ENCODE results near the gene CLDN14. TPM values are rescaled to one million over a fixed set of nuclear protein-coding genes. Genes with fewer than 3 reads are reported as not detected.
A peak's percentile ranks its signal among the peaks of the same experiment; 100 is the strongest.

The CLDN14 gene
- total RNA-seq, 1 donor from 2014 or later: 0.66 TPM

DNA sequence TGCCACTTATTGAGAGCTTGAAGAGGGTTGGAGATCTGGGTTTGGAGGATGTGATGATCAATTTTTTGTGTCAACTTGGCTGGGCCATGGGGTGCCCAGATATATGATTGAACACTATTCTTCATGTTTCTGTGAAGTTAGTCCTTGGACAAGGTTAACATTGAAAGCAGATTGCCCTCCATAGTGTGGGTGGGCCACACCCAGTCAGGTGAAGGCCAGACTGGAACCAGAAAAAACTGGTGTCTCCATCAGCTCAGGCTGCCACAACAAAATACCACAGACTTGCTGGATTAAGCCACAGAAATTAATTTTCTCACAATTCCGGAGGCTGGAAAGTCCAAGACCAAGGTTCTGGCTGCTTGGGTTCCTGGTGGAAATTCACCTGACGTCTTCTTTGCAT, 7.5 kb downstream of the CLDN14 start:
- no peak for DNase-seq (ENCODE audit: low read depth, low spot score)

GRCh38 chr21:36471254-36471723, 8.6 kb downstream of the CLDN14 start:
- DNase-seq (ENCODE audit: low read depth, low spot score): no peak

GRCh38 chr21:36470294-36470693, 9.6 kb downstream of the CLDN14 start:
- DNase-seq (ENCODE audit: low read depth, low spot score): no peak

DNA sequence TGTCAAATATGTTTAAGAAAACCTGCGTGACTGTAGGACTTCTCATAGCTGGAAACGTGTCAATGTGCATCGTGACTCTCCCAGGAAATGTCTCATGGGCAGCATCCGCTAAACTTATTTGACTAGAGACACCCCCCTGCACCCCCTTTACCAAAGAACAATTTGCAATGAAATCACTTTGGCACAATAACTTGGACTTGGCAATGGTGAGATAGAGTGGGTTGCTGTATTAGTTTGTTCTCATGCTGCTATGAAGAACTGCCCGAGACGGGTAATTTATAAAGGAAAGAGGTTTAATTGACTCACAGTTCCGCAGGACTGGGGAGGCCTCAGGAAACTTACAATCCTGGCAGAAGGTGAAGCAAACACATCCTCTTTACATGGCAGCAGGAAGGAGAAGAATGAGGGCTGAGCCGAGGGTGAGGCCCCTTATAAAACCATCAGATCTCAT, 13.8 kb downstream of the CLDN14 start:
- DNase-seq (ENCODE audit: low read depth, low spot score): peak; percentile 44

DNA sequence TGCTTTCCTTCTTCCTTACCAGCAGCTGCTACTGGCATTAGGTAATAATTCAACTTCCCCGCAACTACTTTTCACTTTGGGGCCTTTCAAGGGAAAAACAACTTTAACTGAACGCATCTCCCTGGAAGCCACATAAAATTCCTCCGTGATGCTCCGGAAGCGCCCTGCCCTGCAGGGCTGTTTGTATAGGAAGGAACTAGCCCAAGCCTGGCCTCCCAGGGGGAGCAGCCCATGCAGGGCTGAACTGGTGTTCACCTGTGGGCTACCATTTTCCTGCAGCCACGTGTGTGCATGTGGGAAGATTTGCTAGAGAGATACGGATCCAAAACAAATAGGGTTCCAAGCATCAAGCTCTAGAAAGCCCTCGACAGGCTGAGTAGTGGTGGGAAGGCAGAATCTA, 14.4 kb downstream of the CLDN14 start:
- no peak for DNase-seq (ENCODE audit: low read depth, low spot score)

DNA sequence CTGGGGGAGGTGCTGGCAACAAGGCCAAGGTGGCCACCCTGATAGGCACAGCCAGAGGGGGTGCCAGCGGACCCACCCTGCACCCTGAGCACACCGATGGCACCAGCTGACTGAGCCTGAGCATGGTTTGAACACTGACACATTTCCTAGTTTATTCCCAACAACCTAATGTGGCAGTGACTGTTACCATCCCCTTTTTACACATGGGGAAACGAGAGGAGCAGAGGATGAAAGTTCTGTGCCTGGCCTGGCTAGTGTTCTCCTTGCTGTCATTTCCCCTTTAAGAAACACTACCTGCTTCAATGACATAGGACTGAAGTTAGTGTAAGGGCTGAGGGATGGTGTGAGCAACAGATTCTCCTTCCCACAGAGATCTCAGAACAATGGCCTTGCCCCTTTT, 15.3 kb downstream of the CLDN14 start:
- no peak for DNase-seq (ENCODE audit: low read depth, low spot score)

DNA sequence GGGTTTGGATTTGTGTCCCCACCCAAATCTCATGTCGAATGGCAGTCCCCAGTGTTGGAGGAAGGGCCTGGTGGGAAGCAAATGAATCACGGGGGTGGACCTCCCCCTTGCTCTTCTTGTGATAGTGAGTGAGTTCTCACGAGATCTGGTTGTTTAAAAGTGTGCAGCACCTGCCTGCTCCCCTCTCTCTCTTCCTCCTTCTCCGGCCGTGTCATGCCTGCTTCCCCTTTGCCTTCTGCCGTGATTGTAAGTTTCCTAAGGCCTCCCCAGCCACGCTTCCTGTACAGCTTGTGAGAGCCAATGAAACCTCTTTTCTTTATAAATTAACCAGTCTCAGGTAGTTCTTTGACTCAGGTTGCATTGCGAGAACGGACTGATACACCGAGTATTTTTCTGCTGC, 15.9 kb downstream of the CLDN14 start:
- DNase-seq (ENCODE audit: low read depth, low spot score): no peak

- no peak for DNase-seq (ENCODE audit: low read depth, low spot score)
Observed at GRCh38 chr21:36463204-36463603, 16.7 kb downstream of the CLDN14 start.

- DNase-seq (ENCODE audit: low read depth, low spot score): no peak
Observed at GRCh38 chr21:36461918-36462486, 17.9 kb downstream of the CLDN14 start.

GRCh38 chr21:36461277-36461917, 18.5 kb downstream of the CLDN14 start:
- no peak for DNase-seq (ENCODE audit: low read depth, low spot score)

GRCh38 chr21:36460866-36461265, 19.1 kb downstream of the CLDN14 start:
- no peak for DNase-seq (ENCODE audit: low read depth, low spot score)

GRCh38 chr21:36459098-36459497, 20.8 kb downstream of the CLDN14 start:
- no peak for DNase-seq (ENCODE audit: low read depth, low spot score)

GRCh38 chr21:36456729-36457414, 23.1 kb downstream of the CLDN14 start:
- peak; percentile 92 for DNase-seq (ENCODE audit: low read depth, low spot score)

DNA sequence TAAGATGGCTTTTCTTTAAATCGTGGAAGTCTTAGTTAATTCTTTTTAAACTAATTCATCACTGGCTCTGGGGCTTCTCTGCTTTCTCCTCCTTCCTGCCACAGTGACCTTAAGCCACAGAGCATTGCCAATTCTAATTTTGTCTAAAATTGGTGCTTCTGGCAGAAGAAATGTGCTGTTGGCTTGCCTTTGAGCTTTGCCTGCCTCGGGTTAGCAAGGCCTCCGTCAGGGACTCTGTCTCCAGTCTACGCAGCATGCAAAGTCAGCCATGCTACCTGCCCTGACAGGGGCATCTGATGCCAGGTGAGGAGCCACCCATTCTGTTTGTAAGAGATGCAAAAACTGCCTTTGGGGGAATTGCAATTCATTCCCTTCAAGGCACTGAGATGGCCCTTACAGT, 25.2 kb downstream of the CLDN14 start:
- DNase-seq (ENCODE audit: low read depth, low spot score): no peak

- DNase-seq (ENCODE audit: low read depth, low spot score): no peak
Observed at GRCh38 chr21:36454093-36454531, 25.8 kb downstream of the CLDN14 start.

GRCh38 chr21:36452281-36452825, 27.6 kb downstream of the CLDN14 start:
- no peak for DNase-seq (ENCODE audit: low read depth, low spot score)

- DNase-seq (ENCODE audit: low read depth, low spot score): no peak
Observed at GRCh38 chr21:36451506-36451905, 28.4 kb downstream of the CLDN14 start.

- DNase-seq (ENCODE audit: low read depth, low spot score): no peak
Observed at GRCh38 chr21:36450511-36450910, 29.4 kb downstream of the CLDN14 start.

DNA sequence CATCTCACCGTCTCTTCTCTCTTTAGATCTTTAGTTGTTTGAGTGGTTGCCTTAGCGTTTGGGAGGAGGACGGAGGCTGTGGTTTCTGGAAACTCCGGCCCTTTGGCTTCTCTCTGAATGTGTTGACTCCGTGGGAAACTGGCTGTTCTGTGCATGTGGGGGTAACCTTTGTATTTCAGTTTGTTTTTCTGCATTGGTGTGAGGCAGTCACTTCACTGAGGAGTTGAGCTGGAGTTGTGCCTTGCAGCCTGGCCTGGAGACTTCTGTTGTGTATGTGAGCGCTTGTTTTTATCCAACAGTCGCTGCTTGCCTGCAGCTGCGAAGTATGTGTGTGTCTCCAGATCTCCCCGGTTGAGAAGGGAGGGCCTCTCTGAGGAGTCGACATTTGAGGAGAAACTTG, 33.6 kb downstream of the CLDN14 start:
- no peak for DNase-seq (ENCODE audit: low read depth, low spot score)

DNA sequence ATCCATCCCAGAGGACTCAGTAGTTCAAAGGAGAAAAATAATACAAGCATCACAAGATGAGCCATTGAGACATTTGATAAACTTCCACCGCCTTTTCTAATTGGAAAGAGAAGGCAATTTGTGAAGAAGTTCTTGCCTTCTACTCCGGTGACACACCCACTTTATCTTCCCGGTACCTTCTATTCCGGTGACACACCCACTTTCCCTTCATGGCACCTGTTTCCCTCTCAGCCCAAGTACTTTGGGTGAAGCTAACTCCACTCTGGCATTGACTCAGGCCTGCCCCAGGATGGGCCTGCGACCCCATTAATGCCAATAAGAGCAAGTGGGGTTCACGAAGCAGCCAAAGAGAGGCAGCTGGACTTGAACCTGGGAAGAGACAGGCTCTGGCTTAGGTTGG, 38.2 kb downstream of the CLDN14 start:
- DNase-seq (ENCODE audit: low read depth, low spot score): no peak

GRCh38 chr21:36437745-36438128, 42.2 kb downstream of the CLDN14 start:
- DNase-seq (ENCODE audit: low read depth, low spot score): peak; percentile 71
